Occipital lobe (tissue), 2 donors: ENCODE measurements around the gene MAN1B1. TPM values are rescaled to one million over a fixed set of nuclear protein-coding genes. Genes with fewer than 3 reads are reported as not detected.

Experiments
- DNase-seq: peaks from one replicate; lab custom pipeline; 2025; lab: John Stamatoyannopoulos, UW
- total RNA-seq: library from RNA; depleted of rRNA; stranded (reverse); fragments of >200 nt; gene quantifications from one replicate; pipeline ENCODE4 v1.2.3, GENCODE V29; 2014

Gene MAN1B1
- total RNA-seq, 1 donor from 2014 or later: 38.5 TPM

GRCh38 chr9:137068539-137069507 lies 18.0 kb upstream of the MAN1B1 start:
- DNase-seq: no peak

GRCh38 chr9:137069508-137070091 lies 17.2 kb upstream of the MAN1B1 start:
- no peak for DNase-seq

GRCh38 chr9:137070201-137070905 lies 16.4 kb upstream of the MAN1B1 start, which contains the start of gene SAPCD2:
SAPCD2 (minus strand) TSS chr9:137070557; CDS start chr9:137070460, 97 bp downstream.
- DNase-seq: peak; percentile 68

DNA sequence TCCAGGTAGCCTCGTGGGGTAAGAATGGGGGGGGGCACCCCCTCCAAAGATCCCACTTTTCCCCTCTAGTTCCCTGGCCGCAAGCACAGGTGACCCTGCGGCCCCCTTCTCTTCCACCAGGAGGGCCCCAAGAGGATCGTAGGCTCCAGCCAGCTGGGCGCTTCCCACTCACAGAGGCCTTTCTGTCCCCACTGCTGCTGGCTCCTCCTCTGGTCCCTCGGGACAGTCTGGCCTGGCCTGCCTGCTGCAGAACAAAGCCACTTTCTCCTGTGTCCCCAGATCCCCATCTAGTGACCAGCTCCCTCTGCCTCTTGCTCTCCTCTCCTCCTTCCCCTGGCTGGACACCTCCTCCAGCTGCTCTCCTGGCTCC lies 15.9 kb upstream of the MAN1B1 start:
- DNase-seq: peak; percentile 61

GRCh38 chr9:137071282-137071681 lies 15.5 kb upstream of the MAN1B1 start:
- DNase-seq: no peak

GRCh38 chr9:137073992-137074399 lies 12.8 kb upstream of the MAN1B1 start:
- DNase-seq: no peak

- DNase-seq: no peak
These were observed 12.0 kb upstream of the MAN1B1 start for GRCh38 chr9:137074657-137075274.

GRCh38 chr9:137075275-137075775 lies 11.5 kb upstream of the MAN1B1 start:
- DNase-seq: no peak

- no peak for DNase-seq
These were observed 10.2 kb upstream of the MAN1B1 start for GRCh38 chr9:137076636-137077009.

DNA sequence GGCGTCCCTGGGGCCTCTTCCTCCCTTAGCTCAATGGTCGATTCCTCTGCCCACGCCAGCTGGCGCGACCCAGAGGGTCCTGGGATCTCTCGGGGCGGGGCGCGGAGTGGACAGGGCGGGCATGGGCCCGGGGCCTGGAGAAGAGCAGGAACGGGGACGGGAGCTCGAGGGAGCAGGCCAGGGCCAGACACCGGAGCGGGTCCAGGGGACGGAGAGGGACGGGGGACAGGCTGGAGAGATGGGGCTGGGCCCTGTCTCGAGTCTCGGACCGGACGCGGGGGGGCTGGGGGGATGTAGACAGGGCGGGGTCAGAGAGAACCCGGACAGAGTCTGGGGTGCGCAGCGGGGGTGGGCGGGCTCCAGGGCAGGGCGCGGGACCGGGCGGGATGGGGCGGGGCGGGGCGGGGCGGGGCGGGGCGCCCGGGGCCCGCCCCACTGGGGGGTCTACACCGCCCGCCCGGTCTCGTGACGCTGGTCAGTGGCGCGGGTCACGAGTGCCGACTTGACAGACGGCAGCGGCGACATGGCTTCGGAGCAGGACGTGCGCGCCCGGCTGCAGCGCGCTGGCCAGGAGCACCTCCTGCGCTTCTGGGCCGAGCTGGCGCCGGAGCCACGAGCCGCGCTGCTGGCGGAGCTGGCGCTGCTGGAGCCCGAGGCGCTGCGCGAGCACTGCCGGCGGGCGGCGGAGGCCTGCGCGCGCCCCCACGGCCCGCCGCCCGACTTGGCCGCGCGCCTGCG lies 9.6 kb upstream of the MAN1B1 start, which contains the start of gene UAP1L1:
Gene UAP1L1, plus strand, starts transcription at position 508 of the 738 bp plus-strand sequence. Its CDS starts 16 bp downstream, at position 524.
- DNase-seq: peak; percentile 77

DNA sequence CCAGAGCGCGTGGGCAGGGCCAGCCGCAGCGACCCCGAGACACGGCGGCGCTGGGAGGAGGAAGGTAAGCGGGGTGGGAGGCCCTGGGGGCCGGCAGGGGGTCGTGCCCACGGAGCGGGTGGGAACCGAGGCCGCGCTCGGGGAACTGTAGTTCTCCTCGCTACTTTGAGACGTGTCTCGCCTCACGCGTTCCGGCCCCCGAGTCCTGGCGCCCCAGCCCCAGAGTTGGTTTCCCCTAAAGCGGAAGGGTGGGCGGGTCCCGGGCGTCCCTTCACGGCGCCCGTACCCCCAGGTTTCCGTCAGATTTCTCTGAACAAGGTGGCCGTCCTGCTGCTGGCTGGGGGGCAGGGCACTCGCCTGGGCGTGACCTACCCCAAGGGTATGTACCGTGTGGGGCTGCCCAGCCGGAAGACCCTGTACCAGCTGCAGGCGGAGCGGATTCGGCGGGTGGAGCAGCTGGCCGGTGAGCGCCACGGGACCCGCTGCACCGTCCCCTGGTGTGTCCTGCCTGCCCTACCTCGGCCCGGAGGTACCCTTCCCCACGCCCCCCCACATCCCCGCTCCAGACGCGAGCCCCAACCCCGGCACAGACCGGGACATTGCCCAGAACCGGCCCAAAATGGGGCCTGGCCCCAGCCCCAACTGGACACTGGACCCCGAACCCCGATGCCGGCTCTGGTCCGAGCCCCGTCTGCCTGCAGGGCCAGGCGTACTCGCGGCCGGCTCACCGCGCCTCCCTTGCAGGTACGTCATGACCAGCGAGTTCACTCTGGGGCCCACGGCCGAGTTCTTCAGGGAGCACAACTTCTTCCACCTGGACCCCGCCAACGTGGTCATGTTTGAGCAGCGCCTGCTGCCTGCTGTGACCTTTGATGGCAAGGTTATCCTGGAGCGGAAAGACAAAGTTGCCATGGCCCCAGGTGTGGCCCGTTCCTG lies 8.8 kb upstream of the MAN1B1 start:
- DNase-seq: no peak

DNA sequence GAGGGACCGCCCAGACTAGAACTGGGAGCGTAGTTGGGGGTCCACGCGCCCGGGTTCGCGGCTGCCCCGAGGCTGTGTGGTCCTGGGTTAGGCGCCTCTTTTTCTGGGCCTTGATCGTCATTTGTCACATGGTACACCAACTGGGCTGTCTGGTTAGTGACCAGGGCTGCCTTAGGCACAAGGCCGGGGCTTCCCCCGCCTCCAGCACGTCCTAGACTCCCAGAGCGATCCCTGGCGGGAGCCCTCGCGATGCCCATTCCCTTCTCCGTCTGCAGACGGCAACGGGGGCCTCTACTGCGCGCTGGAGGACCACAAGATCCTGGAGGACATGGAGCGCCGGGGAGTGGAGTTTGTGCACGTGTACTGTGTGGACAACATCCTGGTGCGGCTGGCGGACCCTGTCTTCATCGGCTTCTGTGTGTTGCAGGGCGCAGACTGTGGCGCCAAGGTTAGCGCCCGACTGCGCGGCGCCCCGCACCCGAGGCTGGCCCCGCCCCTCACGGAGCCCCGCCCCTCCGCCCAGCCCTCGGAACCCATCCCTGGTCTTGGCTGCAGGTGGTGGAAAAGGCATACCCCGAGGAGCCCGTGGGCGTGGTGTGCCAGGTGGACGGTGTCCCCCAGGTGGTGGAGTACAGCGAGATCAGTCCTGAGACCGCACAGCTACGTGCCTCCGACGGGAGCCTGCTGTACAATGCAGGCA lies 7.9 kb upstream of the MAN1B1 start:
- DNase-seq: no peak

DNA sequence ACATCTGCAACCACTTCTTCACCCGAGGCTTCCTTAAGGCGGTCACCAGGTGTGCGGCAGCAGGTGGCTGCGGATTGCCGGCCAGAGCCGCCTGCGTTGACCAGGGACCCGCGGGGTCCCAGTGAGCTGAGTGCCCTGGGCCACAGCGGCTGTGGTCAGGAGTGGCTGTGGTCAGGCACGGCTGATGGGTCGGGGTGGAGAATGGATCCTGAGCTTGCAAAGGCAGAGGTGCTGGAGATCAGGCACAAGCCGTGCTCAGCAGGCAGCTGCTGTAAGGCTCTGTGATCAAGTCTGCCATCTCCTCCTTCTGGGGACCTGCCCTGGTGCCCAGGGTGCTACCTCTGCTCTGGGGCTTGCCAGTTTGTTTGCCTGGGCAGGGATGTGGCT lies 7.4 kb upstream of the MAN1B1 start:
- no peak for DNase-seq

- DNase-seq: no peak
These were observed 6.3 kb upstream of the MAN1B1 start for GRCh38 chr9:137080260-137081122.

DNA sequence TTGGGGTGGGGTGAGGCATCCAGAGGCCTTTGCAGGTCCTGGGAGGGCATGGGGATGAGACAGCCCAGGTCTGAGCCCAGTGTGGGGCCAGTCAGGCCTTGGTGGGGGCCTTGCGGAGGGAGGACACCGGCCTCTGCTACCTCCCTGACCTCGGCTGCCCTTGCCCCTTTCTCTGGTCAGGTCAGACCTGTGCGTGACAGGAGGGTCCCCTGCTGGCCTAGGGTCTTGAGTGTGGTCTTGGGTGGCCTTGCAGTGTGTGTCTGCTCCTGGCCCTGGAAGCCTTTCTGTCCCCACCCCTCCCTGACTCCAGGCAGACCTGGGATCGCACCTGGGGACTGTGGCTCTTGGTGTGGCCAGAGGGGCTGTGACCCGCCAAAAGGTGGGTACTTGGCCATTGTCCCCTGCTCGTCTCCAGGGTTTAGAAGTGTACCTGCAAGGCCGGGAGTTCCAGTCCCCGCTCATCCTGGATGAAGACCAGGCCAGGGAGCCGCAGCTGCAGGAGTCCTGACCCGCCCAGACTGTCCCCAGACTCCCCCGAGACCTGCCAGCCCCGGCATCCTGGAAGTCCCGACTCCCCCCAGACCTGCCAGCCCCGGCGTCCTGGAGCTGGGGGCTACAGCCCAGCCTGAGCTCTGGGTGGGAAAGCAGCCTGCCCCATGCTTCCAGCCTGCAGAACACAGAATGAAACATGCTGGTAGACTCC lies 4.4 kb upstream of the MAN1B1 start:
- no peak for DNase-seq

DNA sequence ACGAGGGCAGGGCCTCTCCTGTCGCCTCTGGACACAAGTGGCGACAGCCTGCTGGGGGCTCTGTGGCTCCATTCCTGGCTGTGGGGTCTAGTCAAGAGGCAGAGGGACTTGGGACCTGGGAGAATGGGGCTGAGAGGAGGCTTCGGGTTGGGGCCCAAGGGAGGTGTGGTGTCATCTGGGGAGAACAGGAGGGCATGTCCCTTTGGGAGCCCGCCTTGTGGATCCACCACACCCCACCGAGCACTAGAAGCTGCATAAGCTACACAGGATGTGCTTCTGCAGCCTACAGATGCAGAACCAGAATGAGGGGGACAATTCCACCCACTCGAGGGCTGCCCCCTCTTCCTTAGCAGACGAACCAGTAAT lies 3.9 kb upstream of the MAN1B1 start:
- DNase-seq: no peak

- DNase-seq: peak; percentile 80
These were observed 3.3 kb upstream of the MAN1B1 start for GRCh38 chr9:137083394-137084004.
